Measurements from ENCODE around the gene SH3RF3.

The SH3RF3 gene

DNA sequence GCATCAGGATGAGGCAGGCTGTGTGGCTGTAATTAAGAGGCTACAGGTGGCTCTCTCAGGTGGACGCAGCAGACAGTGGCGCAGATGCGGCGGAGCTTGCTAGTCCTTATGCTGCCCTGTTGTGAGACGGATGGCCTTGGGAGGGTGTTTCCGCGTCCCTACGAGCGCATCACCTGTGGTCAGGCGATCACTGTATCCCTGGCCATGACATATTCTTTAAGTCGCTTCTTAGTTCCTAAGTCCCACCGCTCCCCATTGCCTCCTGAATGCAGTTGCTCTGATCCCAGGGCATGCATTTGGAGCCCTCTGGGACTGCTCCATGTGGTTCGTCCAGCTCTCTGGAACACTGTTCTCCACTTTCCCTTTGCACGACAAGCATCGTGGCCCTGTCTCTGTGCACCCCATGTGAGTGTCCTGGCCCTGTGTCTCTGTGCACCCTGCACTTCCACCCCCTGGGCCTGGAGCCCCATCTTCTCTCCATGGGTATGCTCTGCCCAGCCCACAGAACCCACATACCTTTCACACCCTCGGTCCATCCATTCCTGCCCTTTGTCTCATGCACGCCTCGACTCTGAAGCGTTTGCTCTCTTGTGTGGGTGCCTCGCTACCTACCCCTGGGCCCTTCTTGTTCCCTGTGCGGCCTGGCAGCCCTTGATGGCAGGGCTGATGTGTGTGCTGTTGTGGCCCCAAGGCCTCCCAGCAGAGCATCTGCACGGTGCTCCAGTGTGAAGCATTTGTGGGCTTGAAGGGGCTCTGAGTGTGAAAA is 74.4 kb downstream of the SH3RF3 start:
- DNase-seq (ENCODE audit: low spot score) = no peak

DNA sequence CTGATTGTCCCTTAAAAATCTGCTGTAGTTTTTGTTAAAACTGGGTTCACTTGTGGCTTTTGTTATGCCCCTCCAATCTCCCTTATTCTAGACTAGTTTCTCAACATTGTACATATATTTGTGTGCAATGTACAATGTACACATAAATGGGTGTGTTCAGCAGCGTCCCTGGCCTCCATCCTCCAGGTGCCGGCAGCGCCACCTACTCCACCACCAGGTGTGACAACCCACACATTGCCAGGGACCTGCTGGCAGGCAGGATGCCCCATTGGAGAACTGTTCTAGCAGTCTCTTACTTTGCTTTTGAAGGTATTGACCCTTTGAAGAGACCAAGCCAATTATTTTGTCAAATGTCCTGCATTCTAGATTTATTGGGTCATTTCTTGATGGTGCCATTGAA is 75.4 kb downstream of the SH3RF3 start:
- no peak for DNase-seq (ENCODE audit: low spot score)

DNA sequence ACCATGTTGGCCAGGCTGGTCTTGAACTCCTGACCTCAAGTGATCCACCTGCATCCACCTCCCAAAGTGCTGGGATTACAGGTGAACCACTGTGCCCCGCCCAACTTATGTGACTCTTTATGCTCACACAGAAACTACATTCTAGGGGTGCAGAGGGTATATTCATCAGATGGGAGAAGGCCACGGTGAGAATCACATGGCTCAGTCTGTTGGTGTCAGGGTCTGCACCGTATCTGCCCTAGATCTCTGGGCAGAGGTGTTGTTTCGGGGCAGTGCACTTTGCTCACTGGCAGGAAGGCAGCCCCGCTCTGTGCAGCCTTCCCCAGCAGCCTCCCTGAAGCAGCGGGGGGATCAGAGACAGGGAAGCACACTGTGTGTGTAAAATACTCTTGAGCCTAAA is 76.4 kb downstream of the SH3RF3 start:
- DNase-seq (ENCODE audit: low spot score) = no peak

DNA sequence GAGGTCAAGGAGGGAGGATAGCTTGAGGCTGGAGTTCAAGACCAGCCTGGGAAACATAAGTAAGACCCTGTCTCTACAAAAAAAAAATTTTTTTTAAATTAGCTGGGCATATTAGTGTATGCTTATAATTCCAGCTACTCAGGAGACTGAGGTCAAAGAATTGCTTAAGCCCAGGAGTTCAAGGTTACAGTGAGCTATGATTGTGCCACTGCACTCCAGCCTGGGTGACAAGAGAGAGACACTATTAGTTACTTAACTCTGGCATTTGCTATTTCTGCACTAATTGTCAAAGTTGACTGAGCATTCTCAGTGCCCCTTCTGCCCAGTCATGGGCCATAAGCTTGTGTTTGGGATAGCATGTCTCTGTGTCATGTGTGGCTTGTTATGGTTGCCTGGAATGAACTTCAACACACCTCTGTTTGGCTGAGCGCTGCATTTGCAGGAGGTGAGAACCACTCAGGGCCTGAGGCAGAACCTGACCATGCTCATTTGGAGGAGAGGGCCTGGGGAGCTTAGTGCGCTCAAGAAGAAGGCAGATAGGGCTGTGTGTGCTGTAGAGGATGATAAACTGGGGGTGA is 77.7 kb downstream of the SH3RF3 start:
- DNase-seq (ENCODE audit: low spot score) = no peak

DNA sequence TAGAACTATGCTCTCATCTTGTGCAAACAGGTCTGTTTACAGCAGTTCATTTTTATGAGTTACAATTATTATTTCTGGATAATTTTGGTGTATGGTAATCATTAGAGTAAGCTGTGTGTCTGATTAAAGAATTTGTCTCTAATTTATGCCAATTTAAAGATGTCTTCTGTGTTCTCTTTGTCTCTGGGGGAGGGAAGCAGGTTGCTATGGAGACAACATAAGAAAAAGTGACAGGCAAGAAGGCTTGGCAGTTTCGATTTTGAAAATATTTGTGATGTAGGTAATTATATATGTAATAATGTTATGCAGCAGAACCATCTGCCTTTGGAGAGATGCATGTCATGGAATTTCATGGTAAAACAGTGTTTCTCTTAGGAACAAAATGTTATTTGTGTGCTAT is 78.2 kb downstream of the SH3RF3 start:
- no peak for DNase-seq (ENCODE audit: low spot score)

DNA sequence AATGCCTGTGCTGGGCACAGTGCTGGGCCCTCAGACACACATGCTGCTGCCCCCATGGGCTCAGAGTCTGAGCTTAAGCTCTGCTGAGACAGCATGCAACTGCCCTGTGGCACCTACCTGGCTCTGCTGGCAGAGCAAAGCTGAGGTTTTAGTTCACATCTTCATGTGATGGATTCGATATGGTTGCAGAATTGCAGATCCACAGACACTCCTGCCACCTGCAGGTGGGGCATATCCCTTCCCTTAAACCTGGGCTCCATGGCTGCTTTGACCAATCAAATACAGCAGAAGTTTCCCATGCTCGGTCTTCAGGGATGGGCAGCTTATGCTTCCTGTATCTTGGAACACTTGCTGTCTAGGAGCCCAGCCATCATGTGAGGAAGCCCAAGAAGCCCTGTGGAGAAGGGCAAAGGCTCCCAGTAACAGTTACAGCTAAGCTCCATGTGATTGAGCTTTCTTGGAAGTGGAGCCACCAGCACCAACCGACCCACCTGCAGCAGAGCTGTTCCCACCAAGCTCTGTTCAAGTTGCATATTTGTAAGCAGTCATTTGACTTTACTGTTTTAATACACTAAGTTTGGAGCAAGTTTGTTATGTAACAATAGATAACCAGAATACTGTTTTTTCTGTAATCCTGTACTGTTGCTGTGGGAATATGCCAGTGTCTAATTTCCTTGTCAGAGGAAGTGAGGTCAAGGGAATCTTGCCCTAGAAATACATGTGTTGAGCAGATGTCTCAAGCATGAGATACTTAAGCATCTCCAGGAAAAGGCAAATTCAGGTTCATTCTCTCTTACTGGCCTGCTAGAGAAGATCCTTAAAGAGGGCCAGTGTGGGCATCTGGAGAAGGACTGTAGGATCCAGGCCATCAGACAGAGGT is 79.3 kb downstream of the SH3RF3 start:
- no peak for DNase-seq (ENCODE audit: low spot score)

DNA sequence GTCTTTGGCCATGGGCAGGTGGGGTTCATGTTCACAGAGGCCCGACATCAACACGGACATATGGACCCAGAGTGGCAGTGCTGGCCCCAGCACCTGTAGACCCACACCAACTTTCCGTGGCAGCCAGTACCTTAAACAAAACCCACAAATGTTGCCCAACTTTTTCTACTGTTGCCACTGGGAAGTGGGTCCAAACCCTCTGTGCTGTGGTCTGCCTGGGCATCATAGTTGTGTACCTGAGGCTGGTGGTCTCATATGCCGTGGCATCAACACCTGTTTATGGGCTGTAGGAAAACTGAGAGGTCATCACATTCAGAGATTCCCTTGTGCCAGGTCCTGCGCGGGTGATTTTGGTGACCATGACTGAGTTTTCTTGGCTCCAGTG is 79.9 kb downstream of the SH3RF3 start:
- no peak for DNase-seq (ENCODE audit: low spot score)

DNA sequence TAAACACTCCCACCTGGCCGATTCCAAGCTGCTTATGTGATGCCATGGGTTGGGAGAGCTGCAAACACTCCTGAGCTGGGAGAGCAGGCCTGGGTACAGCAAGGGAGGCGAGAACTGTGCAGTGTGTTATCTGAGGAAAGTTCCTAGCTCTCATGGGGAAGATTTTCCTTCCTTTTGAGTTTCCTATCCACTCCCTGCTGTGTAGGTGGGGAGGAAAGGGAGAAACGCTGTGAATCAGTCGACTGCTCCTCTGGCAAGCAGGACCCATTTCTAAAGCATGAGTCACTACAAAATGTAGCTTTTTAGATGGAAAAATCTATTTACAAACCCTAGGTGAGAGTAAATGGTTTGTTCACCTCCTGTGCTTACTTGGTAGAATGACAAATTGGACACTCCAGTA is 80.4 kb downstream of the SH3RF3 start:
- DNase-seq (ENCODE audit: low spot score) = no peak

DNA sequence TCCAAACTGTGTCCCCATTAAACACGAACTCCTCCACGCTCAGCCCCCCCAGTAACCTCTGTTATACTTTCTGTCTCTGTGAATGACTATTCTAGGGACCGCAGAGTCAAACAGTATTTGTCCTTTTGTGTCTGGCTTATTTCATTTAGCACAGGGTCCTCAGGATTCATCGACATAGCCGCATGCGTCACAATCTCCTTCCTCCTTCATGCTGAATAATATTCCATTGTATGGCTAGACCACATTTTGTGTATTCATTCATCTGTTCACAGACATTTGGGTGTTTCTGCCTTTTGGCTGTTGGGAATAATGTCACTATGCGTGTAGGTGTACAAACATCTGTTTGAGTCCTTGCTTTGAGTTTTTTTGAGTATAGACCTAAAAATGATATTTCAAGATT is 80.9 kb downstream of the SH3RF3 start:
- DNase-seq (ENCODE audit: low spot score) = no peak

DNA sequence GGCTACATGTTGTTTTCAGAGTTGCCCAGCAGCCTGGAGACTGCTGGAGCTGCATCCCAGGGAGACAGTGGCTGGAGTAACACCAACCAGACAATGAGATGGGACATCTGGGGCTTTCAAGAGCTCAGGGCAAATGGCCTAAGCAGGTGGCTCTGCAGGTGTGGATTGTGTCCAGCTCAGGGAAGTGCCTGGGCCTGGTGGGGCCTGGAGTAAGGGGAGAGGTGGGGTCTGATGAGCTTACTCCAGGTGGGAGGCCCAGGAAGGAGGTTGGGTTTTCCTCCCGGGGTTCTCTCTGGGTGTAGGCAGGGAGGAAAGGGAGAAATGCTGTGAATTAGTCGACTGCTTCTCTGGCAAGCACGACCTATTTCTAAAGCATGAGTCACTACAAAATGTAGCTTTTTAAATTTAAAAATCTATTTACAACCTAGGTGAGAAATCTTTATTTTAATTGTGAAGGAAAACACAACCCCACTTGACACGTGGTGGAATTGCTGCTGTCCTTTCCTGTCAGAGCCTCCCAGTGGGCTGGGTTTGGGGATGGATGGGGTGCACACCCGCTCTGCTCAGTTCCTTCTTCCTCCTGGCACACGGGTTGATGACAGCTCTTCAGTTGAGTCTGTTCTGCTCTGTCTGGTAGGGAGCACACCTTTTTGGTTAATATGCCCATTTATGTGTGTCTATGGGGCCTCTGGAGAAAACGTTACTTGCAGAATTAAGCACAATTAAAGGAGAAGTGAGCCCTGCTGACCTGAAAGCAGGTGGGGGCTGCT is 81.6 kb downstream of the SH3RF3 start:
- no peak for DNase-seq (ENCODE audit: low spot score)

DNA sequence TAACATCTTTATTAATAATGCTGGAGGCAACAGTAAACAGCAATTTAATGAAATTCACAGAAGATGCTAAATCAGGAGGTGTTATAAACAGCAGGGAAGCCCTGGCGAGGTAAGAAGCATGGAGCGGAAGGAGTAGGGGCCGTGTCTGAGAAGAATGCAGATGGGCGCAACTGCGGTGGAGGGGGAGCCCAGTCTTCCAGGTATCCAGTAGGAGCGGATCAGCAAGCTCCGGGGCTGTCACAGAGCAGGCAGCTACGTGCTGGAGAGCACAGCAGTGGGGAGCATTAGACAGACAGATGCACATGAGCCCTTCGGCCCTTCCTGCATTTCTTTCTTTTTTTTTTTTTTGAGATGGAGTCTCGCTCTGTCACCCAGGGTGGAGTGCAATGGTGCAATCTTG is 82.3 kb downstream of the SH3RF3 start:
- DNase-seq (ENCODE audit: low spot score) = no peak

DNA sequence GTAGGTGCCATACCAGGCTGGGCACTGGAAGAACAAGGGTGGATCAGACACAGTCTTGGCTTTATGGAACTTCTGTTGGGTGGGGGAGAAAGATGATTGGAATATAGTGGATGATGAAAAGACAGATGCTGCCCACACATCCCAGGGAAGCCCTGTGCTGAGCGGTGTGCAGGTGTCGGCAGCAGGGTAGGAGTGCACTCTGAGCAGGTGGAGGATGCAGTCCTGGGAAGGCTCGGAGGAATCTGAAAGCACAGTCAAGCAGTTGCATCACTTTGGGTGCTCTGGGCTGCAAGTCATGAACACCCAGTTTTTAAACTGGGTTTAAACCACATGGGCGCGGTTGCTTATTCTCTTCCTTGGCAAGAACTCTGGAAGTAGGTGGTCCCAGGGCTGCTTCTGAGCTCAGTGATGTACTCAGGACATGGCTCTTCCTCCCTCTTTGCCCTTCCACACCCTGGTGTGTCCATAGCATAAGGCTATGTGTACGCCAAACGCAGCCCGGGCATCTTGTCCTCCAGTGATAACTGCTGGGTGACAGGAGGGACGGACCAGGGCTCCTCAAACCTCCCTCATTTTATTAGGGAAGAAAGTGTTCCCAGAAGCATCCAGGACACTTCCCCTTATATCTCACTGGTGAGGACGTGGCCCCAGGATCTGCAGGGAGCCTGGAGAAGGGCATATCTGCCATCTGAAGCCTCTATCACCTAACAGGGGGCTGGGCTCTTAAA is 84.0 kb downstream of the SH3RF3 start:
- DNase-seq (ENCODE audit: low spot score) = no peak

DNA sequence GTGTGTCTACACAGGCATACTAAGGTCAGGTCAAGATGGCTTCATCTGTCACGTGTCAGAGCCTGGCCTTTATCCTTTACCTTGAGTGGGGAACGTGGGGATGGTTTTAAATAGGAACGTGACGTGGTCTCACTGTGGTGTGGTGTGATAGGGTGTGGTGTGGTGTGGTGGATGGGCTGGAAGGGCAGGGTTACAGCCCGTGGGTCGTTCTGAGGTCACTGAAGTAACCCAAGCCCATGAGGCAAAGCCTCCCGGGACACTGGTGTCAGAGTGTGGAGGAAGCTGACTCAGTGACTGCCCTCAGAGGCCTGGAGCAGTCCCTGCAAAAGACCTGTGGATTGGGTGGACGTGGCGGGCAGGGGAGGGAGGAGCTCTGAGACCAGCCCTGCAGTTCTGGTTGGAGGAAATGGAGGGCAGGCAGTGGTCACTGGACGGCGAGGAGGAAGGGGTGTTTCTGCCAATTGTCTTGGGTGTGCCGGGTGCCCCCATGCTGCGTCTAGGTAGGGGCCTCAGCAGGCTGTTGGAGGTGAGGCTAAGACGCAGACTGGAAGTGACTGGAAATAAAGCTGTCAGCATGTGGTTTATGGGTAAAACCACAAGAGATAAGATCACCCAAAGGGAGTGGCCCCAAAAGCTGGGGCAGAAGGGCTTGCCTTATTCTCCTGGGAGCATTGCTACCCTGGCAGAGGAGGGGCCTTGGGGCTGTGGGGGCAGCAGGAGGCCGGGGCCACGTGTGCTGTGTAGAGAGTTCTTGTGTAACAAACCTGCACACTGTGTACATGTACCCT is 84.8 kb downstream of the SH3RF3 start:
- no peak for DNase-seq (ENCODE audit: low spot score)

DNA sequence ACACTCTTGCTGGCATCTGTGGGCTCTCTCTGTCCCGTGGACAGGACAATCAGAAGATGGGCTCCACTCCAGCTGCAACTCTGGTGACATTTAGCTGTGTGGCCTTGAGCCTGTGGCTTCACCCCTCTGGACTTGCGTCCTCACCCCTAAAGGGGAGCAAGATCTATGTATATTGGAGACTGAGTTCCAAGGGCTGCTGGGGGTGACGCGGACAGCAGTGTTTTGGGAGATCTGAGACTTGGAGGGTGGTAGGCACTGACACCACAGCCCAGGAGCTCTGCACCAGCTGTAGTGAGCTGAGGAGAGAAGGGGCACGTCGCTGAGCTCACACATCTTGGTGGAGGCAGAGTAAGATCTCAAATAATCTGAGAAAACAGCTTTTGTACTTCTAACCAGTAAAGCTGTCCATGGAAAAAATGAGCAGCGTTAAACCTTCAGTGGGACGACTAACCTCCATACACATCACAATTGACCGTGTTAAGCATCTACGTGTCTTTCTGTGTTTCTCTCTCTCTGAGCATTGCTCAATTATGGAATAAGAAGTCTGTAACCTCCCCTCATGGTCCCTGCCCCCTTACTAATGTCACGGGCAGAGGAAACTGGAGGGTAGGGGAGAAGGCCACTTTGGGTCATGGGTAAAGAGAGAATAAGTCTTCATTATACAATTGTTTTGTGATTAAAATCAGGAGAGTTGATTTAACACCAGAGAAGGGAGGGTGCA is 85.8 kb downstream of the SH3RF3 start:
- DNase-seq (ENCODE audit: low spot score) = no peak

DNA sequence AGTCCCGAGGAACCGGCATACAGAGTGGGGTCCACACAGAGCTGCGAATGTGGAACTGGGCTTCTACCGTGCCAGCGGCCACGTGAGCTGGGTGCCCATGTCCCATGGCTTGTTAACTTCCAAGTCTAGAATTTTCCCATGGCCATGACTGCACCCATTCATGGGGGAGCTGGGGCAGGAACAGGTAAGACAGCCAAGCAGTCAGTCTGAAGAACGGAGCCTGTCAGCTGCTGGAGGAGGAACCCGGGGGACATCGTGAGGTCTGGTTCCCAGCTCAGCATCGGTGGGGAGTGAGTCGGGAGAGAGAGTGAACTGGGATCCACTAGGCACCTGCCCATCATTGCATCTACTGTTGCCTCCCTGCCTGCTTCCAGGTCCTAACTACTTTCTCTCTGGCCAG is 86.9 kb downstream of the SH3RF3 start:
- no peak for DNase-seq (ENCODE audit: low spot score)

DNA sequence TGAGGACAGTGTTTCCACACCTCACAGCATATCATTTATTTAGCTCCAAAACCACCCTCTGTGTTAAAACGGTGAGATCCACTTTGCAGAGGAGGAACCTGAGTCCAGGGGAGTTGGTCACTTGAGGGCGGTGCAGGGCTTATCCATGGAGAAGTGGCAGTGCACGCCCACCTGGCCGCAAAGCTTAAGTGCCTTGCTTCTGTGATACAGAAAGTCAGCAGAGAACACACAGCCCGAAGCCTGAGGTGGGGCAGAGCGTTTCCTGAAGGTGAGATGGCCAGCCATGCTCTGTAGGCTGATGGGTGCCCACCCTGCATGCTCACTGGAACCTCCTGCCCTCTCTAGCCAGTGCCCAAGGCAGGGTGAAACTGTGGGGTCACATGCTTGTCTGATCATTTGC is 87.3 kb downstream of the SH3RF3 start:
- DNase-seq (ENCODE audit: low spot score) = no peak

DNA sequence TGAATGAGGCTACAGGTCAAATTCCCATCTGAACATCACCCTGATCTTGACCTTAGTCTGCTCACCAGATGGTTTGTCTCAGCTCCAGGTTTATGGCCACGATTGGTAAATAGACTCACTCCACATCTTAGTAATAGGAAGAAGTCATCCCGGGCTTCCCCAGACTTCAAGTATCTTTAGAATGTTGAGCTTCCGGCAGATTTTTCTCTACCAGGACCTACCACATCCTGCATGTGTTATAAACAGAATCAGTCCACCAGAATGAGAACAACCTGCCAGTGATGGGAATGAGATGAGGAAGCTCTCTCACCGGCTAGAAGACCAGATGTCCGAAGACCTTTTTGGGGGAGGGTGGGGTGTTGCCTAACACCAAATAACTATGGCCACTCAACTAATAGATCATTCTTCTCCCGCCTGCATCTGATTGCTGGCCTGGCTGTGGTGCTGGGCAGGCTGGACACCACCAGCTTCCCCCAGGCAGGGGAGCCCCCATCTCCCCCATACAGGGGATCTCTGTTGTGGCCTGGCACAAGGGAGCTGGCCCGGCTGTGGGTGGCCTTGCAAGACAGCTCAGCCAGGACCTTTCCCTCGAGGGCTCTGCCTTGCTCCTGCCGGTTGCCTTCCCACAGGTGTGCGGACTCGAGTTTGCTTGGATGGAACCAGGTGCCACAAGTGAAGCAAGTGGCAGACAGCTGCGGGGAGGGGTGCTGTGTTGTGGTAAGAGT is 88.5 kb downstream of the SH3RF3 start:
- no peak for DNase-seq (ENCODE audit: low spot score)

DNA sequence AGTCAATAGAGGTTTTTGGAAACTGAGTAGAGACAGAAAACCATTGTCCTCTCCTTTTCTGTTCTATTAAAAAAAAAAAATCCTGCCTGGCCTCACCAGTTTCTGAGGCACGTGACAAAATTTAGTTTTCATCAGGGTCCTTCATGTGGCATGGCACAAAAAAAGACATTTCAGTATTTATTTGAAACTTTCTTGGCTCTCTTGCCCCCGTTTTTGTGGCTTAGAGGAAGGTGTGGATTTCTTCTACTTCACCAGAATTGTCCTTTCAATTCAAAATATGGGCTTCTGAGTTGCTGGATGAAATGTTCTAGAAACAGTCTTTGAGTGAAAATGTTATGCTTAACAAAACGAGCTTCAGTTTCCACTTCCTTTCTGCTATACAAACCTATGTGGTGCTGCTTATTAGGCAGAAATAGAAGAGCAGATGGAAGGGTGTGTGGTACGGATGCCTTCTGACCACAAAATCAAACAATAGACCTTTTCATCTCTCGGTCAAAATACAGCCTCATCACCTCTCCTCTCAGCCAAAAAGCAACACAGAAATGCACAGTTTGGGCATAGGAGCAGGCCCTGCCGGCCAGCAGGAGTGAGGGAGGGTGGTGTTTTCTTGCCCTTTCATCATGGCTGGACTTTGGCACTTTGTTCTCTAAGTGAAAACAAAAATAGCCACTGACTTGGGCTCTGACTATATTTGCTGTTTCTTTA is 89.2 kb downstream of the SH3RF3 start:
- DNase-seq (ENCODE audit: low spot score) = no peak

DNA sequence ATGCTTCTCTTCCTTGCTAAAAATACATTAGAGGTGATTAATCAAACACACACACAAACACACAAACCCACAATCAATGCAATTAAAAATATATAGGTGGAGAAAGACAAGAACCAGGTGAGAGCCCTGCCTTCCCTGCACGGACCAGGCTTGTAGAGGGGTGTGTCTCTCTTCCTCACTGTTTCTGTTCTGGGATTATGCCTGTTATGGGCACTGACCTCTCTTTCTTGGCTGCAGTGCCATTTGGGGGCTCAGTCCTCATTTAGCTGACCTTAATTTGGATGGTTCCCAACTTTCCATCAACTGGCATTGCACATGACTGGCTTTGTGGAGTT is 89.8 kb downstream of the SH3RF3 start:
- no peak for DNase-seq (ENCODE audit: low spot score)

Measured in hematopoietic multipotent progenitor cell treated with erythropoietin and hydrocortisone succinate and interleukin-3 and kit ligand, for 17 days (in vitro differentiated cells).